HK-2 (cell line): ENCODE measurements around the gene UGCG.
A peak's percentile ranks its signal among the peaks of the same experiment; 100 is the strongest.
"Not testable (repeated sequence)": the region's sequence is repeated elsewhere in the genome, so short reads cannot be mapped to it uniquely, and the experiment has no call there.

Experiments
- DNase-seq: peaks from one replicate; pipeline ENCODE4 v3.0.0-alpha.2; 2018; ENCODE audit not compliant: unreplicated experiment

Gene UGCG

GRCh38 chr9:111919875-111920274 lies 23.3 kb downstream of the UGCG start:
- no peak for DNase-seq

- no peak for DNase-seq
Observed at GRCh38 chr9:111920531-111920930, 23.9 kb downstream of the UGCG start.

GRCh38 chr9:111922324-111923013 lies 25.9 kb downstream of the UGCG start:
- DNase-seq = no peak

GRCh38 chr9:111924281-111924680 lies 27.7 kb downstream of the UGCG start:
- no peak for DNase-seq

GRCh38 chr9:111925017-111925770 lies 28.6 kb downstream of the UGCG start:
- no peak for DNase-seq

GRCh38 chr9:111925784-111926183 lies 29.2 kb downstream of the UGCG start:
- DNase-seq = no peak

- no peak for DNase-seq
Observed at GRCh38 chr9:111926421-111926875, 29.8 kb downstream of the UGCG start.

GRCh38 chr9:111928359-111928720 lies 31.7 kb downstream of the UGCG start:
- no peak for DNase-seq

- DNase-seq = no peak
Observed at GRCh38 chr9:111934747-111935146, 38.1 kb downstream of the UGCG start.

GRCh38 chr9:111936391-111936790 lies 39.8 kb downstream of the UGCG start:
- no peak for DNase-seq

- peak; percentile 56 for DNase-seq
Observed at GRCh38 chr9:111937301-111937700, 40.7 kb downstream of the UGCG start.

GRCh38 chr9:111937781-111938426 lies 41.3 kb downstream of the UGCG start:
- DNase-seq = peak; percentile 80

GRCh38 chr9:111938427-111938800 lies 41.8 kb downstream of the UGCG start:
- DNase-seq = peak; percentile 46

- no peak for DNase-seq
Observed at GRCh38 chr9:111939322-111939721, 42.7 kb downstream of the UGCG start.

- DNase-seq = no peak
Observed at GRCh38 chr9:111940697-111941096, 44.1 kb downstream of the UGCG start.

- DNase-seq = no peak
Observed at GRCh38 chr9:111943200-111943599, 46.6 kb downstream of the UGCG start.

- no peak for DNase-seq
Observed at GRCh38 chr9:111943746-111944145, 47.1 kb downstream of the UGCG start.

- no peak for DNase-seq
Observed at GRCh38 chr9:111944241-111944866, 47.7 kb downstream of the UGCG start.

GRCh38 chr9:111945216-111945615 lies 48.6 kb downstream of the UGCG start:
- DNase-seq = no peak

- not testable (repeated sequence) for DNase-seq
Observed at GRCh38 chr9:111948109-111948508, 51.5 kb downstream of the UGCG start.

GRCh38 chr9:111948951-111949350 lies 52.3 kb downstream of the UGCG start:
- no peak for DNase-seq

GRCh38 chr9:111949919-111950318 lies 53.3 kb downstream of the UGCG start:
- no peak for DNase-seq
